Measurements from ENCODE around the gene PKN1. TPM values are rescaled to one million over a fixed set of nuclear protein-coding genes. Genes with fewer than 3 reads are reported as not detected.
"Not testable (repeated sequence)": the region's sequence is repeated elsewhere in the genome, so short reads cannot be mapped to it uniquely, and the experiment has no call there.

Gene PKN1
- total RNA-seq, 1 donor from 2014 or later: 151 TPM

DNA sequence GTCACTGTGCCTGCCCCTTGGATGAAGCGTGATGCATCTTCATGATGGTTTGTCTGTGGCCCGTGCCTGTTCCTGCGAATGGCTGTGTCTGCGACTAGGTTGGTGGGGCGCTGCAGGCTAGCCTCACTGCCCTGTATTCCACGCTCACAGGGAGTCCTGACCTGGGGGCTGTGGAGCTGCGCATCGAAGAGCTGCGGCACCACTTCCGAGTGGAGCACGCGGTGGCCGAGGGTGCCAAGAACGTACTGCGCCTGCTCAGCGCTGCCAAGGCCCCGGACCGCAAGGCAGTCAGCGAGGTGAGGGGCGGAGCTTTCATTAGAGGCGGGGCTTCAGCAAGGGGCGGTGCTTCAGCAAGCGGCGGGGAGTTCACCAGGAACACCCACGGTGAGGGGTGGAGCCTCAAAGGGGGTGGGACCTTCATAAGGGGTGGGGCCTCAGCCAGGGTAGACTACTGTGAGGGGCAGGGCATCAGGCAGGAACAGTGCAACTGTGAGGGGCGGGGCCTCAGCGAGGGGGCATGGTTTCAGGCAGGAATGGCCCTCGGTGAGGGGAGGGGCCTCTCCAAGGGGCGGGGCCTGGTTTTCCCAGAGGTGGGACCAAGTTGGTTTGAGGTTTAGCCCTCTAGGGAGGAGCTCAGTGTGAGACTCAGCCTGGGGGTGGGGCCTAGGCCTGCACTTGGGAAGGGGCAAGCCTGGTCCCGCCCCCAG is 17.2 kb downstream of the PKN1 start:
- DNase-seq (ENCODE audit: extremely low spot score, unreplicated experiment): no peak
- Mint-ChIP-seq H3K27ac (ENCODE audit: unreplicated experiment) (no peak overlapping the region), H3K4me1 (ENCODE audit: unreplicated experiment) (no peaks in the 10 kb centered on the region), H3K9me3 (ENCODE audit: unreplicated experiment) (no peaks in the 10 kb centered on the region), H3K27me3 (ENCODE audit: unreplicated experiment) (no peaks in the 10 kb centered on the region), H3K36me3 (ENCODE audit: unreplicated experiment) (peaks cover 41% of the 10 kb centered on the region), H3K4me3 (ENCODE audit: unreplicated experiment) (no peak overlapping the region)
- TF ChIP-seq, protein P1, sequence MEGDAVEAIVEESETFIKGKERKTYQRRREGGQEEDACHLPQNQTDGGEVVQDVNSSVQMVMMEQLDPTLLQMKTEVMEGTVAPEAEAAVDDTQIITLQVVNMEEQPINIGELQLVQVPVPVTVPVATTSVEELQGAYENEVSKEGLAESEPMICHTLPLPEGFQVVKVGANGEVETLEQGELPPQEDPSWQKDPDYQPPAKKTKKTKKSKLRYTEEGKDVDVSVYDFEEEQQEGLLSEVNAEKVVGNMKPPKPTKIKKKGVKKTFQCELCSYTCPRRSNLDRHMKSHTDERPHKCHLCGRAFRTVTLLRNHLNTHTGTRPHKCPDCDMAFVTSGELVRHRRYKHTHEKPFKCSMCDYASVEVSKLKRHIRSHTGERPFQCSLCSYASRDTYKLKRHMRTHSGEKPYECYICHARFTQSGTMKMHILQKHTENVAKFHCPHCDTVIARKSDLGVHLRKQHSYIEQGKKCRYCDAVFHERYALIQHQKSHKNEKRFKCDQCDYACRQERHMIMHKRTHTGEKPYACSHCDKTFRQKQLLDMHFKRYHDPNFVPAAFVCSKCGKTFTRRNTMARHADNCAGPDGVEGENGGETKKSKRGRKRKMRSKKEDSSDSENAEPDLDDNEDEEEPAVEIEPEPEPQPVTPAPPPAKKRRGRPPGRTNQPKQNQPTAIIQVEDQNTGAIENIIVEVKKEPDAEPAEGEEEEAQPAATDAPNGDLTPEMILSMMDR (IDR thresholded peaks at IDR 0.05): no peak

DNA sequence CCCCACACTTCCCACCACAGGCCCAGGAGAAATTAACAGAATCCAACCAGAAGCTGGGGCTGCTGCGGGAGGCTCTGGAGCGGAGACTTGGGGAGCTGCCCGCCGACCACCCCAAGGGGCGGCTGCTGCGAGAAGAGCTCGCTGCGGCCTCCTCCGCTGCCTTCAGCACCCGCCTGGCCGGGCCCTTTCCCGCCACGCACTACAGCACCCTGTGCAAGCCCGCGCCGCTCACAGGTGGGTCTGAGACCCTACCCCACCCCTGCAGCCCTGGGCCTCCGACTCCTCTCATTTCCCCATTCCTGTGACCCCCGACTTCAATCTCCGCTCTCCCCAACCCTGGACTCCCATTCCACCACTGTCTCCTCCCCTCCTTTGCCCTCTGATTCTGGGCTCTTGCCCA is 17.8 kb downstream of the PKN1 start:
- Mint-ChIP-seq H3K27me3 (ENCODE audit: unreplicated experiment) (no peaks in the 10 kb centered on the region), H3K4me3 (ENCODE audit: unreplicated experiment) (no peak overlapping the region), H3K4me1 (ENCODE audit: unreplicated experiment) (no peaks in the 10 kb centered on the region), H3K36me3 (ENCODE audit: unreplicated experiment) (peaks cover 43% of the 10 kb centered on the region), H3K27ac (ENCODE audit: unreplicated experiment) (no peak overlapping the region), H3K9me3 (ENCODE audit: unreplicated experiment) (no peaks in the 10 kb centered on the region)
- TF ChIP-seq, protein P1 (IDR thresholded peaks at IDR 0.05): no peak
- DNase-seq (ENCODE audit: extremely low spot score, unreplicated experiment): no peak

DNA sequence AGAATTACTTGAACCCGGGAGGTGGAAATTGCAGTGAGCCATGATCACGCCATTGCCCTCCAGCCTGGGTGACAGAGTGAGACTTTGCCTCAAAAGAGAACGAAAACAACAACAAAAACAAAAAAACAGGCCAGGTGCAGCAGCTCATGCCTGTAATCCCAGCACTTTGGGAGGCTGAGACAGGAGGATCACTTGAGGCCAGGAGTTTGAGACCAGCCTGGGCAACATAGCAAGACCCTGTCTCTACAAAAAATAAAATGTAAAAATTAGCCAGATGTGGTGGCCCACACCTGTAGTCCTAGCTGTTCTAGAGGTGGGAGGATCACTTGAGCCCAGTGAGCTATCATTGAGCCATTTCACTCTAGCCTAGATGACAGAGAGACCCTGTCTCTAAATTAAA is 19.2 kb downstream of the PKN1 start:
- H3K9me3 Mint-ChIP-seq (ENCODE audit: unreplicated experiment); H3K27ac Mint-ChIP-seq (ENCODE audit: unreplicated experiment); H3K4me3 Mint-ChIP-seq (ENCODE audit: unreplicated experiment); H3K4me1 Mint-ChIP-seq (ENCODE audit: unreplicated experiment); H3K27me3 Mint-ChIP-seq (ENCODE audit: unreplicated experiment); DNase-seq (ENCODE audit: extremely low spot score, unreplicated experiment): not testable (repeated sequence)
- peaks cover 37% of the 10 kb centered on the region for H3K36me3 Mint-ChIP-seq (ENCODE audit: unreplicated experiment)

DNA sequence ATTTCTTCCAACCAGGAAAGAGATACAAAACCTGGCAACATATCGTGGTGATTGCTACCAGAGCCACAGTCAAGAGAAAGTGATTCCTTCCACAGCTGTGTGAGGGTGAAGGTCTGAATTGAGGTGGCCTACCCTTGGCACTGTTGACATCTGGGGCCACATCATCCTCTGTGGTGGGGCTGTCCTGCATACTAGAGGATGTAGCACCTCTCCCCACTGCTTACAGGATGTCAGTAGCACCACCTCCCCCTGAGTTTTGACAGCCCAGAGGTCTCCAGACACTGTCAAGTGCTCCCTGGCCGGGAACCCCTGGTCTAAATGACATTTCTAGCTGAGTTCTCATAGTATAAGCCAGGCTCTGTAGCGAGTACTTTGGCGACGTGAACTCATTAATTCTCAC is 26.6 kb downstream of the PKN1 start:
- Mint-ChIP-seq H3K9me3 (ENCODE audit: unreplicated experiment) (no peaks in the 10 kb centered on the region), H3K4me3 (ENCODE audit: unreplicated experiment) (no peak overlapping the region), H3K27ac (ENCODE audit: unreplicated experiment) (no peak overlapping the region), H3K36me3 (ENCODE audit: unreplicated experiment) (peaks cover 45% of the 10 kb centered on the region), H3K27me3 (ENCODE audit: unreplicated experiment) (no peaks in the 10 kb centered on the region), H3K4me1 (ENCODE audit: unreplicated experiment) (no peaks in the 10 kb centered on the region)
- TF ChIP-seq, protein P1 (IDR thresholded peaks at IDR 0.05): no peak
- DNase-seq (ENCODE audit: extremely low spot score, unreplicated experiment): no peak

DNA sequence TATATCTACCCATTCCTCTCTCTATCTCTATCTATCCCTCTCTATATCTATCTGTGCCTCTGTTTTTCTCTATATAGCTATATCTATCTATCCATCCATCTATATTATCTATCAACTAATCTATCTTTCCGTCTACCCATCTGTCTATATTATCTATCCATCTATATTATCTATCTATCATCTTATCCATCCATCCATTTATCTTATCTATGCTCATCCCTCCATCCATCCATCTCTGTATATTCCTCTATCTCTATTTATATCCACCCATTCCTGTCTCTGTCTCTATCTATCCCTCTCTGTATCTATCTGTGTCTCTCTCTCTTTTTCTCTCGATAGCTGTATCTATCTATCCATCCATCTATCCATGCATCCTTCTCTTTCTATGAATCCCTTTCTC is 27.8 kb downstream of the PKN1 start:
- Mint-ChIP-seq H3K27ac (ENCODE audit: unreplicated experiment) (no peak overlapping the region), H3K9me3 (ENCODE audit: unreplicated experiment) (no peaks in the 10 kb centered on the region), H3K36me3 (ENCODE audit: unreplicated experiment) (peaks cover 47% of the 10 kb centered on the region), H3K4me3 (ENCODE audit: unreplicated experiment) (no peak overlapping the region), H3K4me1 (ENCODE audit: unreplicated experiment) (no peaks in the 10 kb centered on the region), H3K27me3 (ENCODE audit: unreplicated experiment) (no peaks in the 10 kb centered on the region)
- TF ChIP-seq, protein P1 (IDR thresholded peaks at IDR 0.05): no peak
- DNase-seq (ENCODE audit: extremely low spot score, unreplicated experiment): no peak

DNA sequence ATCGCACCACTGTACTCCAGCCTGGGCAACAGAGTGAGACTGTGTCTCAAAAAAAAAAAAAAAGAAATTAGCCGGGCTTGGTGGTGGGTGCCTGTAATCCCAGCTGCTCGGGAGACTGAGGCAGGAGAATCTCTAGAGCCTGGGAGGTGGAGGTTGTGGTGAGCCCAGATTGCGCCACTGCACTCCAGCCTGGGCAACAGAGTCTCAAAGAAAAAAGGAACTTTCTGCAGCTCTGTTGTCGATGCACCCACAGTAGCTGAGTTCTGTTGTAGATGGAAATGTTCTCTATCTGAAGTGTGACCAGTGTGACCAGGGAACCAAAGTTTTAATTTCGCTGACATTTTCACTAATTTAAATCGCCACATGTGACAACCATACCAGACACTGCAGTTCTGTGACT is 29.3 kb downstream of the PKN1 start:
- DNase-seq (ENCODE audit: extremely low spot score, unreplicated experiment); H3K4me3 Mint-ChIP-seq (ENCODE audit: unreplicated experiment); H3K27me3 Mint-ChIP-seq (ENCODE audit: unreplicated experiment); H3K4me1 Mint-ChIP-seq (ENCODE audit: unreplicated experiment); H3K9me3 Mint-ChIP-seq (ENCODE audit: unreplicated experiment); H3K27ac Mint-ChIP-seq (ENCODE audit: unreplicated experiment): not testable (repeated sequence)
- H3K36me3 Mint-ChIP-seq (ENCODE audit: unreplicated experiment): peaks cover 45% of the 10 kb centered on the region

All from osteocyte (in vitro differentiated cells).